ENCODE results near the gene RGS9BP.

RGS9BP gene

GRCh38 chr19:32638625-32639024 lies 37.0 kb upstream of the RGS9BP start:
- Histone ChIP-seq H3F3A (ENCODE audit: insufficient read depth, low read length) (no peaks in the 10 kb centered on the region), H3K36me3 (replicated peaks; ENCODE audit: insufficient read depth, low read length) (no peaks in the 10 kb centered on the region), H3K27me3 (replicated peaks; ENCODE audit: insufficient read depth, low read length) (no peaks in the 10 kb centered on the region), H3K79me2 (ENCODE audit: low read length) (no peaks in the 10 kb centered on the region), H4K20me1 (ENCODE audit: insufficient read depth, low read length) (no peaks in the 10 kb centered on the region), H3K4me2 (ENCODE audit: low read depth, low read length) (no peak overlapping the region), H3K4me3 (ENCODE audit: low read length) (no peak overlapping the region), H3K4me1 (ENCODE audit: low read length) (no peaks in the 10 kb centered on the region), H3K9me2 (replicated peaks; ENCODE audit: insufficient read depth, low read length) (no peaks in the 10 kb centered on the region), H3K27ac (ENCODE audit: low read length) (no peak overlapping the region), H2AFZ (ENCODE audit: low read length) (no peak overlapping the region), H3K9me3 (replicated peaks; ENCODE audit: insufficient read depth, low read length) (no peaks in the 10 kb centered on the region), H3K9ac (ENCODE audit: low read length) (no peak overlapping the region)
- TF ChIP-seq EZH2 (optimal IDR thresholded peaks at IDR 0.05; ENCODE audit: low read depth, low read length) (no peak), EZH2phosphoT487 (IDR thresholded peaks at IDR 0.05; ENCODE audit: low read length) (no peak), CTCF (IDR thresholded peaks at IDR 0.05; ENCODE audit: low read length) (no peak)
- DNase-seq, result no peak

- no peak for TF ChIP-seq CTCF (IDR thresholded peaks at IDR 0.05; ENCODE audit: low read length)
- TF ChIP-seq EZH2 (optimal IDR thresholded peaks at IDR 0.05; ENCODE audit: low read depth, low read length), result no peak
- no peak for TF ChIP-seq EZH2phosphoT487 (IDR thresholded peaks at IDR 0.05; ENCODE audit: low read length)
- Histone ChIP-seq H2AFZ (ENCODE audit: low read length) (no peak overlapping the region), H3K4me3 (ENCODE audit: low read length) (no peak overlapping the region), H3K4me1 (ENCODE audit: low read length) (no peaks in the 10 kb centered on the region), H3K36me3 (replicated peaks; ENCODE audit: insufficient read depth, low read length) (no peaks in the 10 kb centered on the region), H3F3A (ENCODE audit: insufficient read depth, low read length) (no peaks in the 10 kb centered on the region), H3K9me2 (replicated peaks; ENCODE audit: insufficient read depth, low read length) (no peaks in the 10 kb centered on the region), H3K9me3 (replicated peaks; ENCODE audit: insufficient read depth, low read length) (no peaks in the 10 kb centered on the region), H3K4me2 (ENCODE audit: low read depth, low read length) (no peak overlapping the region), H4K20me1 (ENCODE audit: insufficient read depth, low read length) (no peaks in the 10 kb centered on the region), H3K9ac (ENCODE audit: low read length) (no peak overlapping the region), H3K27ac (ENCODE audit: low read length) (no peak overlapping the region), H3K27me3 (replicated peaks; ENCODE audit: insufficient read depth, low read length) (no peaks in the 10 kb centered on the region), H3K79me2 (ENCODE audit: low read length) (no peaks in the 10 kb centered on the region)
- no peak for DNase-seq
Observed at GRCh38 chr19:32642771-32643170, 32.9 kb upstream of the RGS9BP start.

- Histone ChIP-seq H3K9me2 (replicated peaks; ENCODE audit: insufficient read depth, low read length) (no peaks in the 10 kb centered on the region), H3K4me2 (ENCODE audit: low read depth, low read length) (no peak overlapping the region), H3K4me1 (ENCODE audit: low read length) (no peaks in the 10 kb centered on the region), H3F3A (ENCODE audit: insufficient read depth, low read length) (no peaks in the 10 kb centered on the region), H3K27me3 (replicated peaks; ENCODE audit: insufficient read depth, low read length) (no peaks in the 10 kb centered on the region), H3K27ac (ENCODE audit: low read length) (no peak overlapping the region), H3K9ac (ENCODE audit: low read length) (no peak overlapping the region), H2AFZ (ENCODE audit: low read length) (no peak overlapping the region), H3K4me3 (ENCODE audit: low read length) (no peak overlapping the region), H3K79me2 (ENCODE audit: low read length) (no peaks in the 10 kb centered on the region), H3K9me3 (replicated peaks; ENCODE audit: insufficient read depth, low read length) (no peaks in the 10 kb centered on the region), H4K20me1 (ENCODE audit: insufficient read depth, low read length) (no peaks in the 10 kb centered on the region), H3K36me3 (replicated peaks; ENCODE audit: insufficient read depth, low read length) (no peaks in the 10 kb centered on the region)
- DNase-seq, result no peak
- TF ChIP-seq CTCF (IDR thresholded peaks at IDR 0.05; ENCODE audit: low read length) (no peak), EZH2phosphoT487 (IDR thresholded peaks at IDR 0.05; ENCODE audit: low read length) (no peak), EZH2 (optimal IDR thresholded peaks at IDR 0.05; ENCODE audit: low read depth, low read length) (no peak)
Observed at GRCh38 chr19:32646556-32646955, 29.1 kb upstream of the RGS9BP start.
